BJ (cell line): Measurements from ENCODE around the gene LRFN2. TPM values are rescaled to one million over a fixed set of nuclear protein-coding genes. Genes with fewer than 3 reads are reported as not detected.

ENCODE experiments used
- CTCF ChIA-PET: fragments of 350-600 bp; formaldehyde crosslinking; extraction: SDS; loops from one replicate; lab custom pipeline; 2021; ENCODE audit warnings: antibody characterized with exemption, inconsistent platforms; lab: Yijun Ruan, JAX
- POLR2A ChIA-PET: fragments of 300-600 bp; sonication (Branson Sonifier 250); formaldehyde crosslinking; extraction: SDS; loops from one replicate; lab custom pipeline; 2021; ENCODE audit warnings: antibody characterized with exemption; lab: Charles Lee
- DNase-seq: peaks from one replicate; pipeline ENCODE4 v3.0.0-alpha.2; 2011; ENCODE audit warnings: low read depth
- H3K27me3 ChIP-seq: 2 replicates; pipeline ENCODE4 v1.6.0; 2011; ENCODE audit warnings: low read length; ENCODE audit not compliant: control insufficient read depth, insufficient read depth
- H3K36me3 ChIP-seq: 2 replicates; pipeline ENCODE4 v1.5.1; 2011; ENCODE audit warnings: low read length; ENCODE audit not compliant: control insufficient read depth, insufficient read depth
- H3K4me3 ChIP-seq: 2 replicates; pipeline ENCODE4 v1.5.1; 2011; ENCODE audit warnings: low read depth, mild to moderate bottlenecking, control low read depth, low read length
- polyA plus RNA-seq: library from polyadenylated mRNA; depleted of rRNA; stranded (reverse); fragments of >200 nt; gene quantifications from 2 replicates; pipeline ENCODE4 v1.2.3, GENCODE V29; 2011
- TF ChIP-seq, protein P1 (sequence below): IDR thresholded peaks from 2 replicates; pipeline ENCODE4 v1.5.1; 2011; ENCODE audit warnings: low read depth, mild to moderate bottlenecking, control low read depth, inconsistent platforms, low read length, moderate library complexity; ENCODE audit not compliant: insufficient read depth

The LRFN2 gene
- polyA plus RNA-seq, 1 experiment = not detected

DNA sequence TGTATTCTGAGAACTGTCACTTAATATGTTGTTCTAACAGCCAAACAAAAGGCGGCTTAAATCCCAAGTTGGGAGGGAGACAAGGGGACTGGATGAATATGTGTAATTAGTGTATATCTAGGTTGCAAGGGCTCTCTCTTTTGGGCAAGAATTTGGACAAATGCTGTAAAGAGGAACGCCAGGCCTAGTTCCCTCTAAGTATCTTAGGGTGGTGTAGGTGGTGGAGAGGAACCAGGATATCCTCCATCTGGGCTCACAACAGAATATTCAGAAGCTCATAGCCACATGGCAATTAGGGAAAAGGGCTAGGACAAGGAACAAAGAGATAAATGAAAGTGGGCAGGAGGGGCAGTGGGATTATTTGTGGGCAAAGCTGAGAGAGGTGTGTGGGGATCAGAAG lies 149.5 kb downstream of the LRFN2 start:
- TF ChIP-seq, protein P1, sequence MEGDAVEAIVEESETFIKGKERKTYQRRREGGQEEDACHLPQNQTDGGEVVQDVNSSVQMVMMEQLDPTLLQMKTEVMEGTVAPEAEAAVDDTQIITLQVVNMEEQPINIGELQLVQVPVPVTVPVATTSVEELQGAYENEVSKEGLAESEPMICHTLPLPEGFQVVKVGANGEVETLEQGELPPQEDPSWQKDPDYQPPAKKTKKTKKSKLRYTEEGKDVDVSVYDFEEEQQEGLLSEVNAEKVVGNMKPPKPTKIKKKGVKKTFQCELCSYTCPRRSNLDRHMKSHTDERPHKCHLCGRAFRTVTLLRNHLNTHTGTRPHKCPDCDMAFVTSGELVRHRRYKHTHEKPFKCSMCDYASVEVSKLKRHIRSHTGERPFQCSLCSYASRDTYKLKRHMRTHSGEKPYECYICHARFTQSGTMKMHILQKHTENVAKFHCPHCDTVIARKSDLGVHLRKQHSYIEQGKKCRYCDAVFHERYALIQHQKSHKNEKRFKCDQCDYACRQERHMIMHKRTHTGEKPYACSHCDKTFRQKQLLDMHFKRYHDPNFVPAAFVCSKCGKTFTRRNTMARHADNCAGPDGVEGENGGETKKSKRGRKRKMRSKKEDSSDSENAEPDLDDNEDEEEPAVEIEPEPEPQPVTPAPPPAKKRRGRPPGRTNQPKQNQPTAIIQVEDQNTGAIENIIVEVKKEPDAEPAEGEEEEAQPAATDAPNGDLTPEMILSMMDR = no peak
- Histone ChIP-seq H3K36me3 (no peaks in the 10 kb centered on the region), H3K27me3 (no peaks in the 10 kb centered on the region), H3K4me3 (no peak overlapping the region)
- ChIA-PET POLR2A (no interaction called here), CTCF (no interaction called here)
- no peak for DNase-seq

DNA sequence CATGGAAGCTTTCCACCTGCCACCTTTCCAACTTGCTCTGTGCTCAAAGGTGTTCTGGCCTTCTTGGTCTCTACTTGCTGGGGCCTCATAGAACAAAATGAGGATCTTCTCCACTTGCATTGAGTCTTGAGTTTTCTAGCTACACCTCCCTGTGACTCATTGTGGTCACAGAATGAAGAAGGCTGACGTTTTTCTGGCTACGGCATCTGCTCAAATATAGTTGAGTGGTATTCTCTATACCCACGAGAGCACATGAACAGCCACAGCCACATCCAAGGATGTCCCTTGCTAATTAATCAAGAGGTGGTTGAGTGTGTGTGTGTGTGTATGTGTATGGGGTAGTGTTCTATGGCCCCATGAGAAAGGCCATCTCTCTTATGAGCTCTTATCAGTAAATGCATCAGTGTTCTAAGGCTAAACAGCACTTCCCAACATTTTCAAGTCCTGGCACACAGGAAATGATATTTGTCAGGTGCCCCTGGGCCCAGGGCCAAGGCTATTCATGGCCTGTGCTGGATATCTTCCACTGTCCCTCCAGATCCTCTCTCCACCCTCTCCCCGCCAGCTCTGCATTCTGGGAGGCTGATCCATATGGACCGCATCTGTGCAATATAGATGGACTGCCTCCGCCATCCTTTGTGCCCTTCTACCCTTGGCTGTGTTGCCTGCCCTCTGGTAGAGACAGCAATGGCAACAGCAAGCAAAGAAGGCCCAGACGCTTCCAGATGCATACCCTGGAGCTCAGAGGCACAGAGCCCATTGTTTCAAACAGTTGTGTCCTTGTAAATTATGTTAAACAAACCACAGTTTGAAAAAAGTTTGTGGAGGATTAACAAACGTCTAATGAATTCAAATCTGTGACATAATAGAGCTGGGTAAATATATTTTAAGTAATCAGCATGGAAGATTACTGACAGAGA lies 150.2 kb downstream of the LRFN2 start:
- Histone ChIP-seq H3K36me3 (no peaks in the 10 kb centered on the region), H3K27me3 (no peaks in the 10 kb centered on the region), H3K4me3 (no peak overlapping the region)
- no peak for DNase-seq
- CTCF ChIA-PET = no interaction called here
- POLR2A ChIA-PET = no interaction called here
- TF ChIP-seq, protein P1 = no peak

DNA sequence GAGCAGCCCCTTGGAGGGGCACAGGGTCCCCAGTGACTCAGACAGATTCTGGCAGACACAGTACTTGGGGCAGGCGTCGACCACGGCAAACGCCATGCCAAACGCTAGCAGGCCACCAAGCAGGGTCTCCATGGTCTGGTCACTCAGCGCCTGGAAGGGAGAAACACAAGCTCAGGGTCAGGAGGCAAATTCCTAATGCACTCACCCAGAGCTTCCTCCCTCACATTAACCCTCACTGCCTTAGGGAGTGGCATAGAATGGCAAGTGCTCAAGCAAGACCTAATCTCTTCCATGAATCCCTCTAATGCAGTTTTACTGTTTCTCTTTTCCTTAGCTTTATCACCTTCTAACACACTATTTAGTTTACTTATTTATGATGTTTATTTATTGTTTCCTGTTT lies 154.2 kb downstream of the LRFN2 start:
- CTCF ChIA-PET = no interaction called here
- Histone ChIP-seq H3K4me3 (no peak overlapping the region), H3K27me3 (no peaks in the 10 kb centered on the region), H3K36me3 (no peaks in the 10 kb centered on the region)
- POLR2A ChIA-PET = no interaction called here
- no peak for DNase-seq
- TF ChIP-seq, protein P1 = no peak

DNA sequence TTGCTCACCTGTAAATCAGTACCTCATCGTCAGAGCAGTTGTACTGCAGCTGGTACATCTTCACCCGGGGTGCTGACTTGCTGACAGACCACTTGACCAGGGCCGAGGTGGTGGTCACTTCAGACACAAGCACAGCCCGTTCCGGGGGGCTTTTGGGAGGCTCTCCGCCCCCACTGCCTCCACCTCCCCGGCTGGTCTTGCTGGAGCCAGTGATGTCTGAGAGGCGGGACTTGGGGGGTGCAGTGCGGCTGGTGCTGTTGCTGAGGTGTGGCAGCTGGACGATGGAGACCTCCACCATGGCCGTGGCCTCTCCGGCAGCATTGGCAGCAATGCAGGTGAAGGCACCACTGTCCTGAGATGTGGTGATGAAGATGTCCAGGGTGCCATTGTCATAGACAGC lies 155.5 kb downstream of the LRFN2 start:
- Histone ChIP-seq H3K36me3 (no peaks in the 10 kb centered on the region), H3K27me3 (no peaks in the 10 kb centered on the region), H3K4me3 (no peak overlapping the region)
- DNase-seq = no peak
- TF ChIP-seq, protein P1 = no peak
- ChIA-PET POLR2A (no interaction called here), CTCF (no interaction called here)

DNA sequence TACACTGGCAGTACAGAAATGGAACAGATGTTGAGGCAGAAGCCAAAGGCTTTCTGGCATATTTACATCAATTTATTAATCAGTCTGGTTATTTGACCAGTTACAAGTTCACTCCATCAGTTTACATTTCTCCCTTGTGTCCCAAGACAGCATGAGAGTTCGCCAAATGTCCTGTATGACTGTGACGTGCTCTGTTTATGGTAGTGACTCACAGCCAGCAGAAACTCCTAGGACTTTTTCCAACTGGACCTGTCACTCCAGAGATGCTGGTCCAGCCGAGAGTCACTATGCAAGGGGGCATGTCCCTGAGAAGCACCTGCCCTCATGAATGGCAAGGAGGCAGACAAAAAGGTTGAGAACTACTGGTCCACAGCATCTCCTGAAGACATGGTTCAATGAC lies 160.0 kb downstream of the LRFN2 start:
- Histone ChIP-seq H3K27me3 (no peaks in the 10 kb centered on the region), H3K4me3 (no peak overlapping the region), H3K36me3 (no peaks in the 10 kb centered on the region)
- DNase-seq = no peak
- TF ChIP-seq, protein P1 = no peak
- CTCF ChIA-PET = no interaction called here
- POLR2A ChIA-PET = no interaction called here
